HG03442 (cell line): ENCODE measurements around the gene PUSL1.

Experiments
- ATAC-seq: cut with Tn5 transposase; IDR thresholded peaks from one replicate; pipeline ENCODE4 v1.9.1; 2021; ENCODE audit warnings: mild to moderate bottlenecking, moderate library complexity; ENCODE audit not compliant: unreplicated experiment

The PUSL1 gene

GRCh38 chr1:1307923-1308755 is at the start of gene PUSL1, which contains the start of gene ACAP3:
TSS of gene PUSL1 (plus strand) at chr1:1308597. CDS start at chr1:1308644, 47 bp downstream.
TSS of gene ACAP3 (minus strand) at chr1:1307930. CDS start at chr1:1307815, 115 bp downstream.
- peak; percentile 59 for ATAC-seq

- no peak for ATAC-seq
These were observed 49.3 kb upstream of the PUSL1 start for GRCh38 chr1:1259119-1259488.

- ATAC-seq: no peak
These were observed 48.9 kb upstream of the PUSL1 start for GRCh38 chr1:1259540-1259939.

GRCh38 chr1:1259951-1260600 is 48.3 kb upstream of the PUSL1 start:
- no peak for ATAC-seq

GRCh38 chr1:1260843-1261560 is 47.4 kb upstream of the PUSL1 start:
- ATAC-seq: no peak

- no peak for ATAC-seq
These were observed 46.3 kb upstream of the PUSL1 start for GRCh38 chr1:1262071-1262470.

GRCh38 chr1:1262758-1263157 is 45.6 kb upstream of the PUSL1 start:
- no peak for ATAC-seq

- no peak for ATAC-seq
These were observed 44.4 kb upstream of the PUSL1 start for GRCh38 chr1:1264026-1264425.

- ATAC-seq: no peak
These were observed 43.5 kb upstream of the PUSL1 start for GRCh38 chr1:1264868-1265272.

- ATAC-seq: no peak
These were observed 40.7 kb upstream of the PUSL1 start for GRCh38 chr1:1267488-1268283.

GRCh38 chr1:1268284-1268682 is 40.1 kb upstream of the PUSL1 start:
- no peak for ATAC-seq

GRCh38 chr1:1270813-1271212 is 37.6 kb upstream of the PUSL1 start:
- ATAC-seq: no peak

- no peak for ATAC-seq
These were observed 35.8 kb upstream of the PUSL1 start for GRCh38 chr1:1272341-1273208.

GRCh38 chr1:1273209-1273511 is 35.2 kb upstream of the PUSL1 start:
- ATAC-seq: no peak

GRCh38 chr1:1273512-1274298 is 34.7 kb upstream of the PUSL1 start, which contains the start of gene UBE2J2:
TSS of gene UBE2J2 (minus strand) at chr1:1273854. CDS start at chr1:1267992, 5,862 bp downstream.
- ATAC-seq: peak; percentile 81

GRCh38 chr1:1274299-1274930 is 34.0 kb upstream of the PUSL1 start:
- no peak for ATAC-seq

GRCh38 chr1:1274931-1275431 is 33.4 kb upstream of the PUSL1 start:
- ATAC-seq: no peak

- ATAC-seq: no peak
These were observed 32.6 kb upstream of the PUSL1 start for GRCh38 chr1:1275836-1276235.
